GM23338 (cell line): ENCODE results near the gene CLGN. TPM values are rescaled to one million over a fixed set of nuclear protein-coding genes. Genes with fewer than 3 reads are reported as not detected.

Source experiments
- ATAC-seq: fragments of 200-7000 bp; cut with Tn5 transposase; 3 replicates; pipeline ENCODE4 v1.9.1; 2020
- DNase-seq: peaks from one replicate; pipeline ENCODE4 v3.0.0-alpha.2; 2015; ENCODE audit warnings: low spot score
- H2AFZ ChIP-seq: fragments of 200-600 bp; sonication (generic); 2 replicates; pipeline ENCODE4 v1.8.0; 2016; ENCODE audit warnings: antibody characterized with exemption, mild to moderate bottlenecking, moderate library complexity
- H3F3A ChIP-seq: fragments of 200-600 bp; sonication (generic); replicated peaks from 2 replicates; pipeline ENCODE4 v1.8.0; 2017; ENCODE audit warnings: antibody characterized with exemption, mixed run types, low read depth
- H3K27ac ChIP-seq: fragments of 200-600 bp; sonication (generic); 2 replicates; pipeline ENCODE4 v1.6.1; 2016; ENCODE audit warnings: low read depth
- H3K27me3 ChIP-seq: fragments of 200-600 bp; sonication (generic); 2 replicates; pipeline ENCODE4 v1.8.0; 2016; ENCODE audit warnings: mild to moderate bottlenecking, mixed run types, moderate library complexity; ENCODE audit not compliant: insufficient read depth
- H3K36me3 ChIP-seq: fragments of 200-600 bp; sonication (generic); 2 replicates; pipeline ENCODE4 v1.8.0; 2016; ENCODE audit warnings: mild to moderate bottlenecking; ENCODE audit not compliant: insufficient read depth
- H3K4me1 ChIP-seq: fragments of 200-600 bp; sonication (generic); 2 replicates; pipeline ENCODE4 v1.8.0; 2016; ENCODE audit warnings: mild to moderate bottlenecking, moderate library complexity; ENCODE audit not compliant: insufficient read depth
- H3K4me2 ChIP-seq: fragments of 200-600 bp; sonication (generic); 2 replicates; pipeline ENCODE4 v1.7.1; 2017; ENCODE audit warnings: mixed run types
- H3K4me3 ChIP-seq: fragments of 200-600 bp; sonication (generic); 2 replicates; pipeline ENCODE4 v1.6.1; 2016; ENCODE audit warnings: mixed run types
- H3K79me2 ChIP-seq: fragments of 200-600 bp; sonication (generic); replicated peaks from 2 replicates; pipeline ENCODE4 v1.8.0; 2017; ENCODE audit warnings: mild to moderate bottlenecking; ENCODE audit not compliant: insufficient read depth
- H3K9me2 ChIP-seq: fragments of 200-600 bp; sonication (generic); 2 replicates; pipeline ENCODE4 v1.8.0; 2017; ENCODE audit not compliant: insufficient read depth
- H4K20me1 ChIP-seq: fragments of 200-600 bp; sonication (generic); replicated peaks from 2 replicates; pipeline ENCODE4 v1.8.0; 2017; ENCODE audit warnings: mild to moderate bottlenecking; ENCODE audit not compliant: insufficient read depth
- H3K27ac Mint-ChIP-seq: 2 replicates; pipeline ENCODE4 v1.8.0; 2020; ENCODE audit warnings: inconsistent platforms, mild to moderate bottlenecking, moderate library complexity, mixed read lengths
- H3K27me3 Mint-ChIP-seq: 3 replicates; pipeline ENCODE4 v1.8.0; 2022; ENCODE audit warnings: low read depth, mild to moderate bottlenecking, moderate library complexity, mixed read lengths, inconsistent platforms; ENCODE audit not compliant: insufficient read depth, poor library complexity
- H3K36me3 Mint-ChIP-seq: 3 replicates; pipeline ENCODE4 v1.8.0; 2021; ENCODE audit warnings: low read depth, mild to moderate bottlenecking, inconsistent platforms, moderate library complexity, mixed read lengths
- H3K4me1 Mint-ChIP-seq: 3 replicates; pipeline ENCODE4 v1.8.0; 2020; ENCODE audit warnings: mild to moderate bottlenecking, inconsistent platforms, mixed read lengths
- H3K4me3 Mint-ChIP-seq: 3 replicates; pipeline ENCODE4 v1.8.0; 2021; ENCODE audit warnings: moderate library complexity, mild to moderate bottlenecking, inconsistent platforms, mixed read lengths
- H3K9me3 Mint-ChIP-seq: 3 replicates; pipeline ENCODE4 v1.8.0; 2020; ENCODE audit warnings: moderate library complexity, mild to moderate bottlenecking, inconsistent platforms, mixed read lengths
- EZH2phosphoT487 ChIP-seq: fragments of 200-600 bp; sonication (generic); IDR thresholded peaks from one replicate; pipeline ENCODE4 v1.8.1; 2018; ENCODE audit warnings: antibody characterized with exemption; ENCODE audit not compliant: unreplicated experiment
- NANOG ChIP-seq: IDR thresholded peaks from 2 replicates; pipeline ENCODE4 v1.6.1; 2016; ENCODE audit warnings: antibody characterized with exemption, borderline replicate concordance
- POLR2AphosphoS5 ChIP-seq: IDR thresholded peaks from 2 replicates; pipeline ENCODE4 v1.6.1; 2016; ENCODE audit warnings: antibody characterized with exemption, low read depth
- polyA plus RNA-seq: library from polyadenylated mRNA; unstranded; fragments of >200 nt; fragmentation: Nextera tagmentation; extraction: Ambion mirVana; gene quantifications from 2 replicates; pipeline ENCODE4 v1.2.1, GENCODE V29; 2016
- total RNA-seq: library from RNA; depleted of rRNA; stranded (reverse); fragments of >200 nt; shearing (Covaris generic); gene quantifications from 2 replicates; pipeline ENCODE4 v1.2.3, GENCODE V29; 2014
- TF ChIP-seq, protein P1 (sequence below): IDR thresholded peaks from 2 replicates; pipeline ENCODE4 v1.6.1; 2016; ENCODE audit warnings: antibody characterized with exemption
- TF ChIP-seq, protein P2 (sequence below): fragments of 250-450 bp; sonication (Bioruptor Pico); IDR thresholded peaks from 2 replicates; pipeline ENCODE4 v1.5.0; 2020; ENCODE audit warnings: mild to moderate bottlenecking, moderate library complexity

CLGN gene
- total and polyA plus RNA-seq, 2 experiments from 2014 or later = 4.0 to 5.2 TPM

GRCh38 chr4:140373328-140374129 is 53.9 kb downstream of the CLGN start, which contains the start of gene SCOC:
SCOC (plus strand) TSS chr4:140373646; CDS start chr4:140379171, 5,525 bp downstream.
- H3K27ac ChIP-seq = peak within 1 kb of the TSS; percentile 72
- Mint-ChIP-seq H3K9me3 (no peaks in the 10 kb centered on the region), H3K4me3 (no peak within 1 kb of the TSS; the same call in 2 of the 3 replicates), H3K27me3 (no peaks in the 10 kb centered on the region), H3K27ac (peak within 1 kb of the TSS; percentile 96), H3K4me1 (peaks cover 15% of the 10 kb centered on the region; the same call in 2 of the 3 replicates), H3K36me3 (no peaks in the 10 kb centered on the region)
- H2AFZ ChIP-seq = peak within 1 kb of the TSS; percentile 74
- peak within 1 kb of the TSS; percentile 93 for H3K4me2 ChIP-seq
- H3K4me1 ChIP-seq = peaks cover 6% of the 10 kb centered on the region; the same call in 1 of the 2 replicates
- no peaks in the 10 kb centered on the region; the same call in 1 of the 2 replicates for H4K20me1 ChIP-seq
- H3F3A ChIP-seq = no peaks in the 10 kb centered on the region; the same call in 1 of the 2 replicates
- peak; percentile 94 for ATAC-seq
- peaks cover 45% of the 10 kb centered on the region for H3K79me2 ChIP-seq
- peak; percentile 99 for DNase-seq
- no peaks in the 10 kb centered on the region for H3K36me3 ChIP-seq
- peak within 1 kb of the TSS; percentile 82 for H3K4me3 ChIP-seq
- H3K27me3 ChIP-seq = no peaks in the 10 kb centered on the region
- TF ChIP-seq EZH2phosphoT487 (no peak), POLR2AphosphoS5 (peak; percentile 87)
- H3K9me2 ChIP-seq = no peaks in the 10 kb centered on the region

- DNase-seq (peak; percentile 10), ATAC-seq (peak; percentile 4; the same call in 1 of the 3 replicates)
- 0 out of 2 replicates have a peak overlapping the region, but pooled peaks have one; percentile 4 for H3K27ac ChIP-seq
- H3F3A ChIP-seq = no peaks in the 10 kb centered on the region; the same call in 1 of the 2 replicates
- peaks cover 6% of the 10 kb centered on the region; the same call in 1 of the 2 replicates for H3K4me1 ChIP-seq
- no peak overlapping the region for H3K4me3 Mint-ChIP-seq
- no peaks in the 10 kb centered on the region for H3K27me3 ChIP-seq
- H3K4me2 ChIP-seq = peak overlapping the region; percentile 77
- H3K36me3 ChIP-seq = no peaks in the 10 kb centered on the region
- no peaks in the 10 kb centered on the region for H3K9me3 Mint-ChIP-seq
- peak overlapping the region; percentile 55 for H3K4me3 ChIP-seq
- no peak overlapping the region for H3K27ac Mint-ChIP-seq
- H3K4me1 Mint-ChIP-seq = peaks cover 15% of the 10 kb centered on the region; the same call in 2 of the 3 replicates
- no peaks in the 10 kb centered on the region for H3K36me3 Mint-ChIP-seq
- H4K20me1 ChIP-seq = no peaks in the 10 kb centered on the region; the same call in 1 of the 2 replicates
- TF ChIP-seq, protein P1, sequence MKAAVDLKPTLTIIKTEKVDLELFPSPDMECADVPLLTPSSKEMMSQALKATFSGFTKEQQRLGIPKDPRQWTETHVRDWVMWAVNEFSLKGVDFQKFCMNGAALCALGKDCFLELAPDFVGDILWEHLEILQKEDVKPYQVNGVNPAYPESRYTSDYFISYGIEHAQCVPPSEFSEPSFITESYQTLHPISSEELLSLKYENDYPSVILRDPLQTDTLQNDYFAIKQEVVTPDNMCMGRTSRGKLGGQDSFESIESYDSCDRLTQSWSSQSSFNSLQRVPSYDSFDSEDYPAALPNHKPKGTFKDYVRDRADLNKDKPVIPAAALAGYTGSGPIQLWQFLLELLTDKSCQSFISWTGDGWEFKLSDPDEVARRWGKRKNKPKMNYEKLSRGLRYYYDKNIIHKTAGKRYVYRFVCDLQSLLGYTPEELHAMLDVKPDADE = 0 out of 2 replicates have a peak, but pooled peaks have one; percentile 30
- peak; percentile 72; the same call in 1 of the 2 replicates for TF ChIP-seq POLR2AphosphoS5
- TF ChIP-seq EZH2phosphoT487 = no peak
- H3K9me2 ChIP-seq = no peaks in the 10 kb centered on the region
- peak overlapping the region; percentile 74 for H2AFZ ChIP-seq
- no peaks in the 10 kb centered on the region for H3K27me3 Mint-ChIP-seq
- H3K79me2 ChIP-seq = peaks cover 38% of the 10 kb centered on the region
Observed at GRCh38 chr4:140372751-140373327, 54.6 kb downstream of the CLGN start.

DNA sequence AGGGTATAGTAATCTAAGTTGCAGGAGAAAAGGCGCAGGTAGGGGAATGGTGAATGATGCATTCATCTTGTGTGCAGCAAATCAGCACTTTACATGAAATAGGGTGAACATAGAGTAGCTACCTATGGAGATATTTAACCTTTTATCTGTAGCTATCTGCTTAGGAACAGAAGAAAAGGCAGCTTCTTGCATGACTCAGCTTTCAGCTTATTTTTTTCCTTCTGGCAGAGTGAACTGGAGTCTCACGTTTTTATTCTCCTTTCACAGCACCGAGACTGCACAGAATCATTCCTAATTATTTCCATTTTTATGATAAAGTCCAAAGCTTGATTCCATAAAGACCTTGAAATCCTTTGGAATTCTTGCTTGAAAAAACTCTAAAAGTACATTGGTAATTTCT is 58.8 kb downstream of the CLGN start:
- Histone ChIP-seq H3K36me3 (no peaks in the 10 kb centered on the region), H3K4me1 (no peaks in the 10 kb centered on the region), H2AFZ (no peak overlapping the region), H3K27ac (no peak overlapping the region), H3K4me3 (no peak overlapping the region), H3K27me3 (no peaks in the 10 kb centered on the region), H3K4me2 (no peak overlapping the region), H4K20me1 (no peaks in the 10 kb centered on the region), H3K9me2 (no peaks in the 10 kb centered on the region), H3F3A (no peaks in the 10 kb centered on the region), H3K79me2 (no peaks in the 10 kb centered on the region)
- H3K27me3 Mint-ChIP-seq = no peaks in the 10 kb centered on the region
- DNase-seq (no peak), ATAC-seq (no peak)
- no peak overlapping the region for H3K4me3 Mint-ChIP-seq
- H3K9me3 Mint-ChIP-seq = no peaks in the 10 kb centered on the region
- H3K4me1 Mint-ChIP-seq = peaks cover 3% of the 10 kb centered on the region; the same call in 2 of the 3 replicates
- no peak overlapping the region for H3K27ac Mint-ChIP-seq
- no peaks in the 10 kb centered on the region for H3K36me3 Mint-ChIP-seq
- TF ChIP-seq NANOG = no peak
- TF ChIP-seq, protein P2, sequence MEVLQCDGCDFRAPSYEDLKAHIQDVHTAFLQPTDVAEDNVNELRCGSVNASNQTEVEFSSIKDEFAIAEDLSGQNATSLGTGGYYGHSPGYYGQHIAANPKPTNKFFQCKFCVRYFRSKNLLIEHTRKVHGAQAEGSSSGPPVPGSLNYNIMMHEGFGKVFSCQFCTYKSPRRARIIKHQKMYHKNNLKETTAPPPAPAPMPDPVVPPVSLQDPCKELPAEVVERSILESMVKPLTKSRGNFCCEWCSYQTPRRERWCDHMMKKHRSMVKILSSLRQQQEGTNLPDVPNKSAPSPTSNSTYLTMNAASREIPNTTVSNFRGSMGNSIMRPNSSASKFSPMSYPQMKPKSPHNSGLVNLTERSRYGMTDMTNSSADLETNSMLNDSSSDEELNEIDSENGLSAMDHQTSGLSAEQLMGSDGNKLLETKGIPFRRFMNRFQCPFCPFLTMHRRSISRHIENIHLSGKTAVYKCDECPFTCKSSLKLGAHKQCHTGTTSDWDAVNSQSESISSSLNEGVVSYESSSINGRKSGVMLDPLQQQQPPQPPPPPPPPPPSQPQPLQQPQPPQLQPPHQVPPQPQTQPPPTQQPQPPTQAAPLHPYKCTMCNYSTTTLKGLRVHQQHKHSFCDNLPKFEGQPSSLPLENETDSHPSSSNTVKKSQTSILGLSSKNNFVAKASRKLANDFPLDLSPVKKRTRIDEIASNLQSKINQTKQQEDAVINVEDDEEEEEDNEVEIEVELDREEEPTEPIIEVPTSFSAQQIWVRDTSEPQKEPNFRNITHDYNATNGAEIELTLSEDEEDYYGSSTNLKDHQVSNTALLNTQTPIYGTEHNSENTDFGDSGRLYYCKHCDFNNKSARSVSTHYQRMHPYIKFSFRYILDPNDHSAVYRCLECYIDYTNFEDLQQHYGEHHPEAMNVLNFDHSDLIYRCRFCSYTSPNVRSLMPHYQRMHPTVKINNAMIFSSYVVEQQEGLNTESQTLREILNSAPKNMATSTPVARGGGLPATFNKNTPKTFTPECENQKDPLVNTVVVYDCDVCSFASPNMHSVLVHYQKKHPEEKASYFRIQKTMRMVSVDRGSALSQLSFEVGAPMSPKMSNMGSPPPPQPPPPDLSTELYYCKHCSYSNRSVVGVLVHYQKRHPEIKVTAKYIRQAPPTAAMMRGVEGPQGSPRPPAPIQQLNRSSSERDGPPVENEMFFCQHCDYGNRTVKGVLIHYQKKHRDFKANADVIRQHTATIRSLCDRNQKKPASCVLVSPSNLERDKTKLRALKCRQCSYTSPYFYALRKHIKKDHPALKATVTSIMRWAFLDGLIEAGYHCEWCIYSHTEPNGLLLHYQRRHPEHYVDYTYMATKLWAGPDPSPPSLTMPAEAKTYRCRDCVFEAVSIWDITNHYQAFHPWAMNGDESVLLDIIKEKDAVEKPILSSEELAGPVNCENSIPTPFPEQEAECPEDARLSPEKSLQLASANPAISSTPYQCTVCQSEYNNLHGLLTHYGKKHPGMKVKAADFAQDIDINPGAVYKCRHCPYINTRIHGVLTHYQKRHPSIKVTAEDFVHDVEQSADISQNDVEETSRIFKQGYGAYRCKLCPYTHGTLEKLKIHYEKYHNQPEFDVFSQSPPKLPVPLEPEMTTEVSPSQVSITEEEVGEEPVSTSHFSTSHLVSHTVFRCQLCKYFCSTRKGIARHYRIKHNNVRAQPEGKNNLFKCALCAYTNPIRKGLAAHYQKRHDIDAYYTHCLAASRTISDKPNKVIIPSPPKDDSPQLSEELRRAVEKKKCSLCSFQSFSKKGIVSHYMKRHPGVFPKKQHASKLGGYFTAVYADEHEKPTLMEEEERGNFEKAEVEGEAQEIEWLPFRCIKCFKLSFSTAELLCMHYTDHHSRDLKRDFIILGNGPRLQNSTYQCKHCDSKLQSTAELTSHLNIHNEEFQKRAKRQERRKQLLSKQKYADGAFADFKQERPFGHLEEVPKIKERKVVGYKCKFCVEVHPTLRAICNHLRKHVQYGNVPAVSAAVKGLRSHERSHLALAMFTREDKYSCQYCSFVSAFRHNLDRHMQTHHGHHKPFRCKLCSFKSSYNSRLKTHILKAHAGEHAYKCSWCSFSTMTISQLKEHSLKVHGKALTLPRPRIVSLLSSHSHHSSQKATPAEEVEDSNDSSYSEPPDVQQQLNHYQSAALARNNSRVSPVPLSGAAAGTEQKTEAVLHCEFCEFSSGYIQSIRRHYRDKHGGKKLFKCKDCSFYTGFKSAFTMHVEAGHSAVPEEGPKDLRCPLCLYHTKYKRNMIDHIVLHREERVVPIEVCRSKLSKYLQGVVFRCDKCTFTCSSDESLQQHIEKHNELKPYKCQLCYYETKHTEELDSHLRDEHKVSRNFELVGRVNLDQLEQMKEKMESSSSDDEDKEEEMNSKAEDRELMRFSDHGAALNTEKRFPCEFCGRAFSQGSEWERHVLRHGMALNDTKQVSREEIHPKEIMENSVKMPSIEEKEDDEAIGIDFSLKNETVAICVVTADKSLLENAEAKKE (CRISPR knock-in tag) = no peak
